Uterus (tissue), 4 donors: ENCODE measurements around the gene LY6G6D. TPM values are rescaled to one million over a fixed set of nuclear protein-coding genes. Genes with fewer than 3 reads are reported as not detected.

Source experiments
- DNase-seq, 2 donors: peaks; one replicate each; pipeline ENCODE4 v3.0.0-alpha.2; 2019 to 2020
- H3K27ac ChIP-seq, 2 donors: fragments of 200-600 bp; sonication (generic); 1 replicate in 1 of 2; 2 replicates in 1 of 2; pipeline ENCODE4 v1.5.1; 2016 to 2018
- H3K27me3 ChIP-seq, 2 donors: fragments of 200-600 bp; sonication (generic); one replicate each; pipeline ENCODE4 v1.5.1; 2018 to 2019; ENCODE audit warnings: control low read depth in 1 of 2
- H3K36me3 ChIP-seq, 2 donors: fragments of 200-600 bp; sonication (generic); one replicate each; pipeline ENCODE4 v1.5.1; 2019; ENCODE audit warnings: control low read depth in 1 of 2
- H3K4me1 ChIP-seq, 2 donors: fragments of 200-600 bp; sonication (generic); one replicate each; pipeline ENCODE4 v1.5.1; 2018 to 2019; ENCODE audit warnings: control low read depth in 1 of 2
- H3K4me3 ChIP-seq, 2 donors: fragments of 200-600 bp; sonication (generic); 1 replicate in 1 of 2; 2 replicates in 1 of 2; pipeline ENCODE4 v1.5.1; 2018 to 2019; ENCODE audit warnings: mild to moderate bottlenecking in 1 of 2
- H3K9me3 ChIP-seq, 2 donors: fragments of 200-600 bp; sonication (generic); one replicate each; pipeline ENCODE4 v1.5.1; 2019; ENCODE audit warnings: control low read depth in 1 of 2
- CTCF ChIP-seq, 4 experiments: fragments of 200-600 bp in 2 of 4; fragments of 450-650 bp in 2 of 4; sonication (generic) in 2 of 4; IDR thresholded peaks; one replicate each; pipeline ENCODE4 v1.5.1; 2016 to 2019; ENCODE audit warnings: antibody characterized with exemption in 4 of 4, mild to moderate bottlenecking in 2 of 4, moderate library complexity in 1 of 4
- POLR2A ChIP-seq, 2 donors: fragments of 450-650 bp; IDR thresholded peaks; one replicate each; pipeline ENCODE4 v1.6.1; 2016; ENCODE audit warnings: antibody characterized with exemption in 2 of 2, mild to moderate bottlenecking in 1 of 2, moderate library complexity in 1 of 2
- intact Hi-C: fragments of 100-400 bp; cut with DNase I; formaldehyde crosslinking; loops from one replicate; pipeline ENCODE4 v1.15.1; 2023; ENCODE audit warnings: low total_unique reads
- total RNA-seq, 4 donors: library from RNA; depleted of rRNA in 3 of 4; stranded (reverse); fragments of >200 nt in 3 of 4; gene quantifications; one replicate each; pipeline versions ENCODE4 v1.1.0 to v1.2.4, GENCODE V29; 2014 to 2023
- donor health status: DM: yes; HTN: yes; CAD: no.

Gene LY6G6D
- total RNA-seq, 4 donors from 2014 or later = 2.0 TPM; not detected in 3

DNA sequence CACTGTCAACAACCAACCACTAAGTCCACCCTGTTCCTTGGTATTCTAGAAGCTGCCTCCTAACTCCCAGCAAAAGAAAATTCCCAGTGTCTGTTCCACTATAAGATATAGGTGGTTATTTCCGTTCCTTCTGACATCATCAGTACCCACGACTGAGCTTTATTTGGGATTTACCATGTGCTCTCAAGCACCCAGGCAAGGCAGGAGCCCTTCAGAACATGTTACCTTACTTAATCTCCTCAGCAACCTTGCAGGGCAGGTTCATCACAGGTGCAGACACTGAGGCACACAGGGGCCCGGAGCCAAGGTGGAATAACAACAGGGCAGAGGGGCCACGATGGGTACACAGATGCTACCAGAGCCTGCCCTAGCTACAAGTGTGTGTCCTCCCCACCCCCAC lies 22.8 kb upstream of the LY6G6D start:
- H3K4me1 ChIP-seq = no peaks in the 10 kb centered on the region
- no peaks in the 10 kb centered on the region for H3K9me3 ChIP-seq
- intact Hi-C loops = no loop called here
- H3K4me3 ChIP-seq = no peak overlapping the region
- no peaks in the 10 kb centered on the region for H3K27me3 ChIP-seq
- no peak for DNase-seq
- TF ChIP-seq CTCF (IDR thresholded peaks at IDR 0.05) = no peak
- no peak for TF ChIP-seq POLR2A (IDR thresholded peaks at IDR 0.05)
- H3K27ac ChIP-seq = no peak overlapping the region
- H3K36me3 ChIP-seq = no peaks in the 10 kb centered on the region

DNA sequence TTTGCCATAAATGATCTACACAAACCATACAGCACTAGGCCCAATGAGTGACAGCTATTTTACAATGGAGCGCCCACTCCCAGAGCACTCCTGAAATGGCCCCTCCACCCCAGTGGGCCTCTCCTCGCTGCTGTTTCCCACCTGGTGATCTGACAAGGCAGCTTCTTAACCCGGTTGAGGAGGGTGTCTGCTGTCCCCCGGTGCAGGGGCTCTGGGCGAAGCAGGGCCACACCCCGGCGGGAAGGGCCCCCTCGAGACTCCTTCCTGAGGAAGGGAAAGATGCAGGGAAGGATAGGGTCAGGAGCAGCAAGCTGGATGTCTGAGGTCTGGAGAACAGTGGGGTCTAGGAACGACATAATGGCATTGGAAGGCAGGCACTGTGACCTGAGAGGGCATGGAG lies 22.3 kb upstream of the LY6G6D start:
- Histone ChIP-seq H3K27ac (no peak overlapping the region), H3K4me3 (no peak overlapping the region), H3K27me3 (no peaks in the 10 kb centered on the region), H3K36me3 (no peaks in the 10 kb centered on the region), H3K9me3 (no peaks in the 10 kb centered on the region), H3K4me1 (no peaks in the 10 kb centered on the region)
- intact Hi-C loops = no loop called here
- TF ChIP-seq CTCF (IDR thresholded peaks at IDR 0.05) (no peak), POLR2A (IDR thresholded peaks at IDR 0.05) (no peak)
- no peak for DNase-seq

GRCh38 chr6:31693535-31693934 lies 21.6 kb upstream of the LY6G6D start:
- TF ChIP-seq CTCF (IDR thresholded peaks at IDR 0.05) (no peak), POLR2A (IDR thresholded peaks at IDR 0.05) (no peak)
- H3K4me1 ChIP-seq = no peaks in the 10 kb centered on the region
- DNase-seq = no peak
- no peaks in the 10 kb centered on the region for H3K27me3 ChIP-seq
- no peak overlapping the region for H3K27ac ChIP-seq
- intact Hi-C loops = no loop called here
- H3K4me3 ChIP-seq = no peak overlapping the region
- H3K9me3 ChIP-seq = no peaks in the 10 kb centered on the region
- no peaks in the 10 kb centered on the region for H3K36me3 ChIP-seq

- Histone ChIP-seq H3K27me3 (no peaks in the 10 kb centered on the region), H3K4me1 (peaks cover 7 to 9% of the 10 kb centered on the region in 2 donors), H3K27ac (no peak overlapping the region), H3K36me3 (no peaks in the 10 kb centered on the region), H3K9me3 (no peaks in the 10 kb centered on the region), H3K4me3 (no peak overlapping the region)
- intact Hi-C loops = no loop called here
- DNase-seq = no peak
- TF ChIP-seq POLR2A (IDR thresholded peaks at IDR 0.05) (no peak), CTCF (IDR thresholded peaks at IDR 0.05) (no peak)
Measured at GRCh38 chr6:31697555-31697954, 17.6 kb upstream of the LY6G6D start.

DNA sequence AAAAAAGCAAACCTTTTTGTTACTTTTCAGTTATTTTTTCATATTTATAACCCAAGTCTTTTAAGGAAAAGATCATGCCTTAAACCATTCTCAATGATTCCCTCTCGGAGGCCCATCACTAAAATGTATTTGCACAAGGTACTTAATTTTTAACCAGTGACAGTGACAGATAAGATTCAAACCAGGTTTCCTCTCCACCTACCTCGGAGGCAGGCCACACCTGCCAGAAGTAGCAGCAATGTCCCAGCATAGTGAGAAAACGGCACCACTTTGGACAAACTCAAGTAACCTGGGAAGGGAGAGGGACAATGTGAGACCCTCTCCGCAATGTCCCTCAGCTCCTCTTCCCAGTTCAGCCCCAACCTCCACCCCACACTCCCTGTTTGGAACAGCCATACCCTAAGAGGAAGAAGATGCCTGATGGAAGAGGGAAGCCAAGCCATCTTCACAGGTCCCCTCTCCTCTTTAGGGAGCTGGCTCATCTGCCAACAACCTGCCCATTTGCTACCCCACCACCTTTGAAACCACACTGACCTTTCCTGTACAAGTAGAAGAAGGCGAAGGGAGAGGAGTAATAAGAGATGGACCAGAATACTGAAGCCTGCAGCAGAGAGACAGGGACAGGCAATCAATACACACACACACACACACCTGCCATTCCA lies 14.3 kb upstream of the LY6G6D start:
- H3K27ac ChIP-seq = peak overlapping the region in 1 of 2 donors; percentile 11
- no peaks in the 10 kb centered on the region for H3K27me3 ChIP-seq
- no peak overlapping the region for H3K4me3 ChIP-seq
- DNase-seq = no peak
- H3K9me3 ChIP-seq = no peaks in the 10 kb centered on the region
- no peaks in the 10 kb centered on the region for H3K36me3 ChIP-seq
- no peak for TF ChIP-seq POLR2A (IDR thresholded peaks at IDR 0.05)
- TF ChIP-seq CTCF (IDR thresholded peaks at IDR 0.05) = no peak
- intact Hi-C loops = loop anchor here (5.0 kb wide), 1 partner anchor 934 kb away; no protein-coding TSS in a partner anchor
- peaks cover 7 to 9% of the 10 kb centered on the region in 2 donors for H3K4me1 ChIP-seq
